ENCODE results near the gene MAST4. TPM values are rescaled to one million over a fixed set of nuclear protein-coding genes. Genes with fewer than 3 reads are reported as not detected.

The MAST4 gene
- total and polyA plus RNA-seq, 4 donors: 3.7 to 9.5 (median 6.5) TPM

DNA sequence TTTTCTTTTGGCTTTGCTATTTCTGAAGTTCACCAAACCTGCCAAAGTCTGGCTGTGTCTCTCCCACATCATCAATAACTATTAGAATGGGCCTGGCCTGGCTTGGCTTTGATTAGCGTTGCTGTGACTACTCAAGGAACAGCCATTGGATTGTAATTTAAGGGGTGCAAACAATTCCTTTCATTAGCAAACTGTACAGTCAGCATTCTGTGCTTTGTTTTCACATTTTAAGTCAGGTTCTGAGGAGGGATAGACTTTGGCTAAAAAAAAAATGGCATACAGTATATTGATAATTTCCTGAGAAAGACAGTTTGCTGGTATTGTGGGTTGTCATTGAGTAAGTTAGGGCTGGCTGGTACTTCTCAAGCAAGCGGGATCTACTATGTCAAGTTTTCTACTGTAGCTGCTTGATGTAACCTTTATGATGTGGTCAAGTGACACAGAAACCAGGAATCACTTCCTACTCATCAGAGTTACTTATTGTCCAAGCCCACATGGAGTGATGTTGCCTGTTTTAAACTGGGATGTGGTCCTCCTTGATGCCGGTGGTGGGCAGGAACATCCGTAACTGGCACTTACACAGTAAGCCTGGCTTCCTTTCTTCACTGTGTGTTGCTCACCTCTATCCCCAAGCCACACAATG, 439.0 kb downstream of the MAST4 start (continued):
- TF ChIP-seq ZBTB33 (IDR thresholded peaks at IDR 0.05) (no peak), HNF4A (conservative IDR thresholded peaks at IDR 0.05) (no peak), FOXA1 (IDR thresholded peaks at IDR 0.05) (no peak), EGR1 (IDR thresholded peaks at IDR 0.05; ENCODE audit: low read depth in 2 of 2) (no peak), ATF3 (IDR thresholded peaks at IDR 0.05) (no peak), FOXA2 (IDR thresholded peaks at IDR 0.05) (no peak)
- TF ChIP-seq, protein P1, sequence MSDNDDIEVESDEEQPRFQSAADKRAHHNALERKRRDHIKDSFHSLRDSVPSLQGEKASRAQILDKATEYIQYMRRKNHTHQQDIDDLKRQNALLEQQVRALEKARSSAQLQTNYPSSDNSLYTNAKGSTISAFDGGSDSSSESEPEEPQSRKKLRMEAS (IDR thresholded peaks at IDR 0.05): no peak

- TF ChIP-seq FOXA2 (IDR thresholded peaks at IDR 0.05) (no peak), NR2F2 (IDR thresholded peaks at IDR 0.05) (no peak), HNF4G (IDR thresholded peaks at IDR 0.05) (no peak), CTCF (IDR thresholded peaks at IDR 0.05; ENCODE audit: low read depth, low read length, missing input control) (no peak), FOXA1 (IDR thresholded peaks at IDR 0.05) (no peak), SP1 (IDR thresholded peaks at IDR 0.05) (no peak), YY1 (IDR thresholded peaks at IDR 0.05) (no peak), ZBTB33 (IDR thresholded peaks at IDR 0.05) (no peak), JUND (IDR thresholded peaks at IDR 0.05) (no peak), HNF4A (conservative IDR thresholded peaks at IDR 0.05) (no peak)
- TF ChIP-seq, protein P2, sequence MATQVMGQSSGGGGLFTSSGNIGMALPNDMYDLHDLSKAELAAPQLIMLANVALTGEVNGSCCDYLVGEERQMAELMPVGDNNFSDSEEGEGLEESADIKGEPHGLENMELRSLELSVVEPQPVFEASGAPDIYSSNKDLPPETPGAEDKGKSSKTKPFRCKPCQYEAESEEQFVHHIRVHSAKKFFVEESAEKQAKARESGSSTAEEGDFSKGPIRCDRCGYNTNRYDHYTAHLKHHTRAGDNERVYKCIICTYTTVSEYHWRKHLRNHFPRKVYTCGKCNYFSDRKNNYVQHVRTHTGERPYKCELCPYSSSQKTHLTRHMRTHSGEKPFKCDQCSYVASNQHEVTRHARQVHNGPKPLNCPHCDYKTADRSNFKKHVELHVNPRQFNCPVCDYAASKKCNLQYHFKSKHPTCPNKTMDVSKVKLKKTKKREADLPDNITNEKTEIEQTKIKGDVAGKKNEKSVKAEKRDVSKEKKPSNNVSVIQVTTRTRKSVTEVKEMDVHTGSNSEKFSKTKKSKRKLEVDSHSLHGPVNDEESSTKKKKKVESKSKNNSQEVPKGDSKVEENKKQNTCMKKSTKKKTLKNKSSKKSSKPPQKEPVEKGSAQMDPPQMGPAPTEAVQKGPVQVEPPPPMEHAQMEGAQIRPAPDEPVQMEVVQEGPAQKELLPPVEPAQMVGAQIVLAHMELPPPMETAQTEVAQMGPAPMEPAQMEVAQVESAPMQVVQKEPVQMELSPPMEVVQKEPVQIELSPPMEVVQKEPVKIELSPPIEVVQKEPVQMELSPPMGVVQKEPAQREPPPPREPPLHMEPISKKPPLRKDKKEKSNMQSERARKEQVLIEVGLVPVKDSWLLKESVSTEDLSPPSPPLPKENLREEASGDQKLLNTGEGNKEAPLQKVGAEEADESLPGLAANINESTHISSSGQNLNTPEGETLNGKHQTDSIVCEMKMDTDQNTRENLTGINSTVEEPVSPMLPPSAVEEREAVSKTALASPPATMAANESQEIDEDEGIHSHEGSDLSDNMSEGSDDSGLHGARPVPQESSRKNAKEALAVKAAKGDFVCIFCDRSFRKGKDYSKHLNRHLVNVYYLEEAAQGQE (IDR thresholded peaks at IDR 0.05): no peak
- TF ChIP-seq, protein P1 (IDR thresholded peaks at IDR 0.05): no peak
- H3K9me3 ChIP-seq (ENCODE audit: control insufficient read depth in 4 of 4, low read length in 3 of 4): no peaks in the 10 kb centered on the region
- no peak overlapping the region for H3K4me3 ChIP-seq (ENCODE audit: low read depth in 1 of 3, low read length in 3 of 3)
- no peaks in the 10 kb centered on the region for H3K36me3 ChIP-seq (ENCODE audit: control insufficient read depth in 4 of 4, insufficient read depth in 3 of 4, low read depth in 1 of 4, low read length in 3 of 4)
- no peak overlapping the region for H3K27ac ChIP-seq (ENCODE audit: low read depth in 1 of 2, low read length in 2 of 2)
- H3K4me1 ChIP-seq (ENCODE audit: control insufficient read depth in 4 of 4, insufficient read depth in 4 of 4, low read length in 3 of 4): peaks cover 0 to 27% (median 22%) of the 10 kb centered on the region in 4 donors
- H3K9ac ChIP-seq (ENCODE audit: low read depth in 1 of 2, low read length in 2 of 2): no peak overlapping the region
- WGBS: 92% methylated on average over 1 of the region's 1 CpG
- H3K27me3 ChIP-seq (ENCODE audit: control insufficient read depth in 4 of 4, insufficient read depth in 4 of 4, low read length in 3 of 4): no peaks in the 10 kb centered on the region
- DNase-seq (ENCODE audit: low spot score): no peak
Measured at GRCh38 chr5:67037171-67037570, 441.0 kb downstream of the MAST4 start.

Measured in liver (tissue), 9 donors.